NCI-H187 (cell line): ENCODE results near the gene ST13.
"Not testable (repeated sequence)": the region's sequence is repeated elsewhere in the genome, so short reads cannot be mapped to it uniquely, and the experiment has no call there.

Experiments used
- DNase-seq, 2 experiments: peaks; one replicate each; lab custom pipeline; 2025; lab: John Stamatoyannopoulos, UW

The ST13 gene

GRCh38 chr22:40781749-40782148, 74.7 kb downstream of the ST13 start:
- not testable (repeated sequence) for DNase-seq
